Tibial artery (tissue), 4 donors: ENCODE results near the gene C1QTNF12.

Experiments used
- DNase-seq, 2 donors: peaks; one replicate each; pipeline ENCODE4 v3.0.0-alpha.2; 2019
- H3K27ac ChIP-seq, 2 donors: fragments of 200-600 bp; sonication (generic) in 1 of 2; 1 replicate in 1 of 2; 2 replicates in 1 of 2; pipeline ENCODE4 v1.5.1; 2018 to 2019; ENCODE audit warnings: mild to moderate bottlenecking in 1 of 2
- H3K27me3 ChIP-seq, 2 donors: fragments of 200-600 bp; sonication (generic) in 1 of 2; one replicate each; pipeline versions ENCODE4 v1.5.1 to v1.6.0; 2016 to 2019
- H3K36me3 ChIP-seq, 3 donors: fragments of 200-600 bp; sonication (generic) in 2 of 3; one replicate each; pipeline ENCODE4 v1.5.1; 2016 to 2019; ENCODE audit warnings: mild to moderate bottlenecking in 2 of 3
- H3K4me1 ChIP-seq, 4 donors: fragments of 200-600 bp; sonication (generic) in 2 of 4; 1 replicate in 3 of 4; 2 replicates in 1 of 4; pipeline ENCODE4 v1.5.1; 2016 to 2019
- H3K4me3 ChIP-seq, 2 donors: fragments of 200-600 bp; sonication (generic) in 1 of 2; 1 replicate in 1 of 2; 2 replicates in 1 of 2; pipeline ENCODE4 v1.5.1; 2018 to 2019; ENCODE audit warnings: mild to moderate bottlenecking in 2 of 2
- H3K9me3 ChIP-seq, 3 donors: fragments of 200-600 bp; sonication (generic) in 1 of 3; one replicate each; pipeline ENCODE4 v1.5.1; 2016 to 2019
- CTCF ChIP-seq, 2 experiments: fragments of 200-600 bp in 1 of 2; fragments of 450-650 bp in 1 of 2; IDR thresholded peaks; one replicate each; pipeline ENCODE4 v1.5.1; 2017 to 2019; ENCODE audit warnings: antibody characterized with exemption in 2 of 2, mild to moderate bottlenecking in 1 of 2, moderate library complexity in 1 of 2
- intact Hi-C: fragments of 100-400 bp; cut with DNase I; formaldehyde crosslinking; loops from one replicate; pipeline ENCODE4 v1.15.0; 2023; ENCODE audit warnings: low total_unique reads

The C1QTNF12 gene

GRCh38 chr1:1226566-1227362, 19.8 kb downstream of the C1QTNF12 start:
- Histone ChIP-seq H3K27me3 (no peaks in the 10 kb centered on the region), H3K27ac (no peak overlapping the region), H3K4me1 (peaks cover 0 to 31% (median 23%) of the 10 kb centered on the region in 4 donors), H3K36me3 (peaks cover 47 to 76% (median 70%) of the 10 kb centered on the region in 3 donors), H3K4me3 (no peak overlapping the region), H3K9me3 (no peaks in the 10 kb centered on the region)
- TF ChIP-seq CTCF (IDR thresholded peaks at IDR 0.05): no peak
- intact Hi-C loops: no loop called here
- DNase-seq: no peak

GRCh38 chr1:1225913-1226312, 20.6 kb downstream of the C1QTNF12 start:
- no peaks in the 10 kb centered on the region for H3K9me3 ChIP-seq
- peaks cover 0 to 28% (median 22%) of the 10 kb centered on the region in 4 donors for H3K4me1 ChIP-seq
- H3K27me3 ChIP-seq: no peaks in the 10 kb centered on the region
- H3K36me3 ChIP-seq: peaks cover 49 to 84% (median 79%) of the 10 kb centered on the region in 3 donors
- TF ChIP-seq CTCF (IDR thresholded peaks at IDR 0.05): no peak
- intact Hi-C loops: no loop called here
- no peak overlapping the region for H3K27ac ChIP-seq
- H3K4me3 ChIP-seq: no peak overlapping the region
- no peak for DNase-seq

GRCh38 chr1:1225238-1225845, 21.2 kb downstream of the C1QTNF12 start:
- TF ChIP-seq CTCF (IDR thresholded peaks at IDR 0.05): no peak
- Histone ChIP-seq H3K27me3 (no peaks in the 10 kb centered on the region), H3K36me3 (peaks cover 49 to 90% (median 85%) of the 10 kb centered on the region in 3 donors), H3K27ac (no peak overlapping the region), H3K9me3 (no peaks in the 10 kb centered on the region), H3K4me1 (peaks cover 0 to 22% (median 16%) of the 10 kb centered on the region in 4 donors), H3K4me3 (no peak overlapping the region)
- intact Hi-C loops: no loop called here
- no peak for DNase-seq

DNA sequence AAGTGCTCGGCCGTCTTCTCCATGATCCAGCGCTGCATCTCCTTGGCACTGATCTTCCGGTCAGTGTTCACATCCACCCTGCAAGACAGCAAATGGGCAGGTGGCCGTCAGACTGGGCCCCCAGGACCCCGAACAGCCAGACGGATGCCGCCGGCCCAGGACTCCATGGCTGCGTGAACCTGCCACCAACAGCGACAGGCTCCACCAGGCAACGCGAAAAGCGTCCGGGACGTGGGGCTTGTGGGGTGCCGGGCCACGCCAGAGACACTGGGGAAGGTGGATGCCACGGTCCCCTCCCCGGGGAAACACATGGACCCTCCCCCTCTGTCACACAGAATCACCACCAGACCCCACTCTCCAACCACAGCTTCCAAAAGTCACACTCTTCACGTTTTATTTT, 22.6 kb downstream of the C1QTNF12 start:
- H3K27ac ChIP-seq: no peak overlapping the region
- TF ChIP-seq CTCF (IDR thresholded peaks at IDR 0.05): no peak
- peaks cover 0 to 8% (median 4%) of the 10 kb centered on the region in 4 donors for H3K4me1 ChIP-seq
- no peaks in the 10 kb centered on the region for H3K9me3 ChIP-seq
- no peaks in the 10 kb centered on the region for H3K27me3 ChIP-seq
- H3K36me3 ChIP-seq: peaks cover 49 to 100% (median 97%) of the 10 kb centered on the region in 3 donors
- no peak overlapping the region for H3K4me3 ChIP-seq
- no peak for DNase-seq
- intact Hi-C loops: no loop called here

DNA sequence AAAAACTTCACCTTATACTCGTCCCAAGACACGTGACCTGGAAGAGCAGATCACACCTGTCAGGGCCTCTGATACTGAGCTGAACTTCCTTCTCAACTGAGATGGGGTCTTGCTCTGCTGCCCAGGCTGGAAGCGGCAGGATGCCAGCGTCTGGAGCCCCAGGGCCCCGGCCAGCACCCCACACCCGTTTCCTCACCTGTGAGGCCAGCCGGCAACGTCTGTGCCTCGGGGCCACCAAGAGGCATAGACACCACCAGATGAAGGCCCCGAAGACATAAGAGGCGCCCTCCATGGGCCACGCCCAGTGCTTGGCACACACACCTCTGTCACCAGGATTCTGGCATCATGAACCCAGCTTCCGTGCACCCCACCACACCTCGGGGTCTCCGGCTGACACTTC, 23.2 kb downstream of the C1QTNF12 start:
- DNase-seq: no peak
- no peaks in the 10 kb centered on the region for H3K27me3 ChIP-seq

More for the DNA sequence above, 23.2 kb downstream of the C1QTNF12 start:
- no peak for TF ChIP-seq CTCF (IDR thresholded peaks at IDR 0.05)
- Histone ChIP-seq H3K27ac (no peak overlapping the region), H3K4me3 (no peak overlapping the region), H3K36me3 (peaks cover 51 to 100% (median 97%) of the 10 kb centered on the region in 3 donors), H3K4me1 (peaks cover 0 to 4% (median under 1%) of the 10 kb centered on the region in 4 donors), H3K9me3 (no peaks in the 10 kb centered on the region)
- intact Hi-C loops: no loop called here
